GM19468 (cell line): ENCODE data around the gene SUGP1.

Source experiments
- ATAC-seq: cut with Tn5 transposase; IDR thresholded peaks from one replicate; pipeline ENCODE4 v1.9.1; 2021; ENCODE audit warnings: mild to moderate bottlenecking, moderate library complexity, moderate number of reproducible peaks; ENCODE audit not compliant: unreplicated experiment; ENCODE audit errors: extremely low read depth

The SUGP1 gene

GRCh38 chr19:19238126-19238894 lies 82.0 kb downstream of the SUGP1 start:
- ATAC-seq = no peak

GRCh38 chr19:19236173-19236572 lies 84.1 kb downstream of the SUGP1 start:
- no peak for ATAC-seq

- ATAC-seq = no peak
These were observed 86.0 kb downstream of the SUGP1 start for GRCh38 chr19:19234220-19234816.

GRCh38 chr19:19232261-19232721 lies 88.0 kb downstream of the SUGP1 start:
- no peak for ATAC-seq

GRCh38 chr19:19230999-19231398 lies 89.3 kb downstream of the SUGP1 start:
- no peak for ATAC-seq

- no peak for ATAC-seq
These were observed 90.6 kb downstream of the SUGP1 start for GRCh38 chr19:19229701-19230100.

- ATAC-seq = no peak
These were observed 93.1 kb downstream of the SUGP1 start for GRCh38 chr19:19227217-19227616.

- ATAC-seq = no peak
These were observed 93.6 kb downstream of the SUGP1 start for GRCh38 chr19:19226663-19227062.

- no peak for ATAC-seq
These were observed 94.1 kb downstream of the SUGP1 start for GRCh38 chr19:19226204-19226603.
